ENCODE measurements around the gene SLC35D1.
"Not testable (repeated sequence)": the region's sequence is repeated elsewhere in the genome, so short reads cannot be mapped to it uniquely, and the experiment has no call there.

Gene SLC35D1

DNA sequence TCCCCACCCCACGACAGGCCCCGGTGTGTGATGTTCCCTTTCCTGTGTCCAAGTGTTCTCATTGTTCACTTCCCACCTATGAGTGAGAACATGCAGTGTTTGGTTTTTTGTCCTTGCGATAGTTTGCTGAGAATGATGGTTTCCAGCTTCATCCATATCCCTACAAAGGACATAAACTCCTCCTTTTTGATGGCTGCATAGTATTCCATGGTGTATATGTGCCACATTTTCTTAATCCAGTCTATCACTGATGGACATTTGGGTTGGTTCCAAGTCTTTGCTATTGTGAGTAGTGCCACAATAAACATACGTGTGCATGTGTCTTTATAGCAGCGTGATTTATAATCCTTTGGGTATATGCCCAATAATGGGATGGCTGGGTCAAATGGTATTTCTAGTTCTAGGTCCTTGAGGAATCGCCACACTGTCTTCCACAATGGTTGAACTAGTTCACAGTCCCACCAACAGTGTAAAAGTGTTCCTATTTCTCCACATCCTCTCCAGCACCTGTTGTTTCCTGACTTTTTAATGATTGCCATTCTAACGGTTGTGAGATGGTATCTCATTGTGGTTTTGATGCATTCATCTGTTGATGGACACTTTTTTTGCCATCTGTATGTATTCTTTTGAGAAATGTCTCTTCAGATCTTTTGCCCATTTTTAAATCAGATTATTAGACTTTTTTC is 87.6 kb downstream of the SLC35D1 start:
- peaks cover 13% of the 10 kb centered on the region for H3K36me3 ChIP-seq (ENCODE audit: control insufficient read depth, insufficient read depth, low read length)
- 86 to 90% methylated on average over 5 to 6 of the region's 7 CpGs for WGBS, 2 experiments
- not testable (repeated sequence) for H3K4me3 ChIP-seq (ENCODE audit: insufficient read depth, low read depth, low read length)

GRCh38 chr1:66957938-66958337 is 96.0 kb downstream of the SLC35D1 start:
- no peak overlapping the region for H3K4me3 ChIP-seq (ENCODE audit: insufficient read depth, low read depth, low read length)
- H3K27me3 ChIP-seq (ENCODE audit: control insufficient read depth, insufficient read depth, low read length, poor library complexity, severe bottlenecking), result no peaks in the 10 kb centered on the region
- WGBS, 2 experiments, result 88 to 95% methylated on average over 2 to 3 of the region's 3 CpGs
- H3K27ac ChIP-seq (ENCODE audit: insufficient read depth, low read depth, low read length, poor library complexity, severe bottlenecking), result no peak overlapping the region
- no peaks in the 10 kb centered on the region for H3K9me3 ChIP-seq (ENCODE audit: control insufficient read depth, low read length)
- H3K4me1 ChIP-seq (ENCODE audit: control insufficient read depth, insufficient read depth, low read length), result no peaks in the 10 kb centered on the region
- H3K36me3 ChIP-seq (ENCODE audit: control insufficient read depth, insufficient read depth, low read length), result peaks cover 8% of the 10 kb centered on the region

More for the DNA sequence above, 87.6 kb downstream of the SLC35D1 start:
- not testable (repeated sequence) for H3K4me1 ChIP-seq (ENCODE audit: control insufficient read depth, insufficient read depth, low read length); H3K27ac ChIP-seq (ENCODE audit: insufficient read depth, low read depth, low read length, poor library complexity, severe bottlenecking); H3K9me3 ChIP-seq (ENCODE audit: control insufficient read depth, low read length); H3K27me3 ChIP-seq (ENCODE audit: control insufficient read depth, insufficient read depth, low read length, poor library complexity, severe bottlenecking)

DNA sequence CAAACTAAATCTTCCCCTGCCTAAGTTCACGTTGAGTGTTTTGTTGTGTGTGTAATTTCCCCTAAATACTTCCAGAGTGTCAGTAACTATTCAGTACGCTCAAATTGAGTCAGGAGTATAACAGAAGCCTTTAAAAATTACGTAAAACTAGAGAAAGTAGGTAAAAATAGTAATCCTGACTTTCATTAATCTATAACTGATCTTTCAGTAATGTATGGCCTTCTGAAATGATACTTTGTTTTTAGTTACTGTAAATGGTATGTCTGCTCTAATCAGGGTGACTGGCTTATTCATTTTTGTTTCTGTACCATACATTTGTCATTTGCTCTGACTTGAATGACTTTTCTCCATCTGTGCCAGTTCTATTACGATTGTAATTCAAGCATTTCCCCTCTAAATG is 99.7 kb downstream of the SLC35D1 start:
- no peaks in the 10 kb centered on the region for H3K27me3 ChIP-seq (ENCODE audit: control insufficient read depth, insufficient read depth, low read length, poor library complexity, severe bottlenecking)
- H3K9me3 ChIP-seq (ENCODE audit: control insufficient read depth, low read length), result no peaks in the 10 kb centered on the region
- H3K27ac ChIP-seq (ENCODE audit: insufficient read depth, low read depth, low read length, poor library complexity, severe bottlenecking), result no peak overlapping the region
- H3K4me1 ChIP-seq (ENCODE audit: control insufficient read depth, insufficient read depth, low read length), result no peaks in the 10 kb centered on the region
- WGBS, 2 experiments, result 96 to 99% methylated on average over 2 to 4 of the region's 4 CpGs
- H3K4me3 ChIP-seq (ENCODE audit: insufficient read depth, low read depth, low read length), result no peak overlapping the region
- peaks cover 11% of the 10 kb centered on the region for H3K36me3 ChIP-seq (ENCODE audit: control insufficient read depth, insufficient read depth, low read length)

- no peak overlapping the region for H3K27ac ChIP-seq (ENCODE audit: insufficient read depth, low read depth, low read length, poor library complexity, severe bottlenecking)
- H3K27me3 ChIP-seq (ENCODE audit: control insufficient read depth, insufficient read depth, low read length, poor library complexity, severe bottlenecking), result no peaks in the 10 kb centered on the region
- no peak overlapping the region for H3K4me3 ChIP-seq (ENCODE audit: insufficient read depth, low read depth, low read length)
- peaks cover 22% of the 10 kb centered on the region for H3K36me3 ChIP-seq (ENCODE audit: control insufficient read depth, insufficient read depth, low read length)
- 95% methylated on average over 6 of the region's 6 CpGs for WGBS, 2 experiments
- no peaks in the 10 kb centered on the region for H3K4me1 ChIP-seq (ENCODE audit: control insufficient read depth, insufficient read depth, low read length)
- H3K9me3 ChIP-seq (ENCODE audit: control insufficient read depth, low read length), result no peaks in the 10 kb centered on the region
These were observed 102.4 kb downstream of the SLC35D1 start for GRCh38 chr1:66951513-66951912.
